Tongue (tissue), 2 donors: Measurements from ENCODE around the gene DBNL. TPM values are rescaled to one million over a fixed set of nuclear protein-coding genes. Genes with fewer than 3 reads are reported as not detected.

ENCODE experiments used
- DNase-seq: peaks from one replicate; pipeline ENCODE4 v3.0.0-alpha.2; 2015
- total RNA-seq: library from RNA; depleted of rRNA; stranded (reverse); fragments of >200 nt; gene quantifications from one replicate; pipeline ENCODE4 v1.2.3, GENCODE V29; 2014

The DBNL gene
- total RNA-seq, 1 donor from 2014 or later = 75.1 TPM

- no peak for DNase-seq
Observed at GRCh38 chr7:44062180-44062902, 17.8 kb downstream of the DBNL start.

- DNase-seq = no peak
Observed at GRCh38 chr7:44062903-44063295, 18.4 kb downstream of the DBNL start.

- no peak for DNase-seq
Observed at GRCh38 chr7:44063547-44063893, 19.0 kb downstream of the DBNL start.

GRCh38 chr7:44063894-44064651 lies 19.6 kb downstream of the DBNL start:
- no peak for DNase-seq

GRCh38 chr7:44064791-44065430 lies 20.4 kb downstream of the DBNL start:
- no peak for DNase-seq

GRCh38 chr7:44065431-44066110 lies 21.1 kb downstream of the DBNL start, which contains the start of gene PGAM2:
TSS of gene PGAM2 (minus strand) at chr7:44065567. CDS start at chr7:44065529, 38 bp downstream.
- DNase-seq = peak; percentile 84

- DNase-seq = no peak
Observed at GRCh38 chr7:44066111-44066460, 21.6 kb downstream of the DBNL start.

- DNase-seq = no peak
Observed at GRCh38 chr7:44066494-44067063, 22.1 kb downstream of the DBNL start.

- no peak for DNase-seq
Observed at GRCh38 chr7:44067064-44067951, 22.8 kb downstream of the DBNL start.

- no peak for DNase-seq
Observed at GRCh38 chr7:44068054-44068453, 23.6 kb downstream of the DBNL start.

- no peak for DNase-seq
Observed at GRCh38 chr7:44071726-44072363, 27.3 kb downstream of the DBNL start.

- DNase-seq = peak; percentile 74
Observed at GRCh38 chr7:44072364-44073231, 28.1 kb downstream of the DBNL start.

- no peak for DNase-seq
Observed at GRCh38 chr7:44073664-44074348, 29.3 kb downstream of the DBNL start.

- no peak for DNase-seq
Observed at GRCh38 chr7:44074349-44074695, 29.8 kb downstream of the DBNL start.

GRCh38 chr7:44075296-44076075 lies 31.0 kb downstream of the DBNL start:
- DNase-seq = no peak

- no peak for DNase-seq
Observed at GRCh38 chr7:44076101-44076895, 31.8 kb downstream of the DBNL start.

GRCh38 chr7:44077061-44077460 lies 32.6 kb downstream of the DBNL start:
- DNase-seq = no peak

- no peak for DNase-seq
Observed at GRCh38 chr7:44077681-44078091, 33.2 kb downstream of the DBNL start.
